Thyroid gland (tissue), 4 donors: ENCODE data around the gene RPRD1B. TPM values are rescaled to one million over a fixed set of nuclear protein-coding genes. Genes with fewer than 3 reads are reported as not detected.
A peak's percentile ranks its signal among the peaks of the same experiment; 100 is the strongest.

Experiments used
- DNase-seq, 2 donors: peaks; one replicate each; pipeline ENCODE4 v3.0.0-alpha.2; 2019
- H3K27ac ChIP-seq, 3 donors: fragments of 200-600 bp; sonication (generic); 1 replicate in 2 of 3; 2 replicates in 1 of 3; pipeline ENCODE4 v1.5.1; 2016 to 2019; ENCODE audit warnings: mild to moderate bottlenecking in 1 of 3, moderate library complexity in 1 of 3
- H3K27me3 ChIP-seq: fragments of 200-600 bp; sonication (generic); one replicate; pipeline ENCODE4 v1.5.1; 2019
- H3K36me3 ChIP-seq, 2 donors: fragments of 200-600 bp; sonication (generic); one replicate each; pipeline ENCODE4 v1.5.1; 2016 to 2019
- H3K4me1 ChIP-seq, 2 donors: fragments of 200-600 bp; sonication (generic); one replicate each; pipeline ENCODE4 v1.5.1; 2017 to 2019
- H3K4me3 ChIP-seq, 3 donors: fragments of 200-600 bp; sonication (generic); replicated peaks in 1 of 3; 1 replicate in 2 of 3; 2 replicates in 1 of 3; pipeline ENCODE4 v1.5.1; 2016; ENCODE audit warnings: mild to moderate bottlenecking in 1 of 3
- H3K9me3 ChIP-seq: fragments of 200-600 bp; sonication (generic); one replicate; pipeline ENCODE4 v1.5.1; 2017
- POLR2A ChIP-seq, 2 donors: fragments of 450-650 bp; IDR thresholded peaks; one replicate each; pipeline ENCODE4 v1.6.1; 2017; ENCODE audit warnings: antibody characterized with exemption in 2 of 2, mild to moderate bottlenecking in 2 of 2, moderate library complexity in 1 of 2
- WGBS, 2 donors: methylation state at CpG; one replicate each; pipeline ENCODE4 v1.1.5; 2017; 5-methylcytosine and 5-hydroxymethylcytosine counted together
- intact Hi-C: fragments of 100-400 bp; cut with DNase I; formaldehyde crosslinking; loops from one replicate; pipeline ENCODE4 v1.15.1; 2023
- total RNA-seq, 4 donors: library from RNA; depleted of rRNA; stranded (reverse); fragments of >200 nt; gene quantifications; one replicate each; pipeline ENCODE4 v1.2.3, GENCODE V29; 2016
- TF ChIP-seq, protein P1 (sequence below), 6 experiments: fragments of 200-600 bp in 3 of 6; fragments of 450-650 bp in 3 of 6; sonication (generic) in 3 of 6; IDR thresholded peaks; one replicate each; pipeline ENCODE4 v1.5.1; 2016 to 2019; ENCODE audit warnings: antibody characterized with exemption in 6 of 6, mild to moderate bottlenecking in 2 of 6, inconsistent platforms in 1 of 6, moderate library complexity in 1 of 6

The RPRD1B gene
- total RNA-seq, 4 donors from 2014 or later = 24.2 to 58.9 (median 27.0) TPM

DNA sequence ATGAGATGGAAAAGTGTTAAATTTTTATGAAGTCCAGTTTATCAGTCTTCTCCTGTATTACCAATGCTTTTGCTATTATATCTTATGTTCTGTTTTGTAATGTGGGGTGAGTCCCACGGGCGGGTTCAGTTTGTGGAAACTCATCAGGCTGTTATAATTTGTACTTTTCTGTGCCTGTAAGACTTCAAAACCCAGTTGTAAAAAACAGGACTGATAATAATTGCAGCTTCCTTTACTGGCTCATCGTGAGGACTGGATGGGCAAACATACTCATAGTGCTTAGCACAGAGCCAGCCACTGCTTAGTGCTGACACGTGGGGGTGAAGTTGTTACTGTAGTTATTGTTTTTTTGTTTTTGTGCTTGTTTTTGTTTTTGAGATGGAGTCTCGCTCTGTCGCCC lies 85.9 kb downstream of the RPRD1B start:
- no peaks in the 10 kb centered on the region for H3K9me3 ChIP-seq
- no peaks in the 10 kb centered on the region for H3K27me3 ChIP-seq
- peaks cover 0 to 6% of the 10 kb centered on the region in 2 donors for H3K4me1 ChIP-seq
- H3K36me3 ChIP-seq = no peaks in the 10 kb centered on the region
- H3K27ac ChIP-seq = no peak overlapping the region
- H3K4me3 ChIP-seq = no peak overlapping the region
- intact Hi-C loops = no loop called here
- DNase-seq = no peak
- TF ChIP-seq, protein P1, sequence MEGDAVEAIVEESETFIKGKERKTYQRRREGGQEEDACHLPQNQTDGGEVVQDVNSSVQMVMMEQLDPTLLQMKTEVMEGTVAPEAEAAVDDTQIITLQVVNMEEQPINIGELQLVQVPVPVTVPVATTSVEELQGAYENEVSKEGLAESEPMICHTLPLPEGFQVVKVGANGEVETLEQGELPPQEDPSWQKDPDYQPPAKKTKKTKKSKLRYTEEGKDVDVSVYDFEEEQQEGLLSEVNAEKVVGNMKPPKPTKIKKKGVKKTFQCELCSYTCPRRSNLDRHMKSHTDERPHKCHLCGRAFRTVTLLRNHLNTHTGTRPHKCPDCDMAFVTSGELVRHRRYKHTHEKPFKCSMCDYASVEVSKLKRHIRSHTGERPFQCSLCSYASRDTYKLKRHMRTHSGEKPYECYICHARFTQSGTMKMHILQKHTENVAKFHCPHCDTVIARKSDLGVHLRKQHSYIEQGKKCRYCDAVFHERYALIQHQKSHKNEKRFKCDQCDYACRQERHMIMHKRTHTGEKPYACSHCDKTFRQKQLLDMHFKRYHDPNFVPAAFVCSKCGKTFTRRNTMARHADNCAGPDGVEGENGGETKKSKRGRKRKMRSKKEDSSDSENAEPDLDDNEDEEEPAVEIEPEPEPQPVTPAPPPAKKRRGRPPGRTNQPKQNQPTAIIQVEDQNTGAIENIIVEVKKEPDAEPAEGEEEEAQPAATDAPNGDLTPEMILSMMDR (IDR thresholded peaks at IDR 0.05) = no peak
- no peak for TF ChIP-seq POLR2A (IDR thresholded peaks at IDR 0.05)
- 84 to 90% methylated on average over 6 of the region's 6 CpGs for WGBS, 2 donors

- DNase-seq = no peak
- Histone ChIP-seq H3K4me3 (no peak overlapping the region), H3K36me3 (no peaks in the 10 kb centered on the region), H3K4me1 (peaks cover 7 to 17% of the 10 kb centered on the region in 2 donors), H3K9me3 (no peaks in the 10 kb centered on the region), H3K27me3 (no peaks in the 10 kb centered on the region), H3K27ac (no peak overlapping the region)
- TF ChIP-seq, protein P1 (IDR thresholded peaks at IDR 0.05) = no peak
- no peak for TF ChIP-seq POLR2A (IDR thresholded peaks at IDR 0.05)
- intact Hi-C loops = no loop called here
- 96 to 100% methylated on average over 4 of the region's 4 CpGs for WGBS, 2 donors
These were observed 87.1 kb downstream of the RPRD1B start for GRCh38 chr20:38120625-38120988.

DNA sequence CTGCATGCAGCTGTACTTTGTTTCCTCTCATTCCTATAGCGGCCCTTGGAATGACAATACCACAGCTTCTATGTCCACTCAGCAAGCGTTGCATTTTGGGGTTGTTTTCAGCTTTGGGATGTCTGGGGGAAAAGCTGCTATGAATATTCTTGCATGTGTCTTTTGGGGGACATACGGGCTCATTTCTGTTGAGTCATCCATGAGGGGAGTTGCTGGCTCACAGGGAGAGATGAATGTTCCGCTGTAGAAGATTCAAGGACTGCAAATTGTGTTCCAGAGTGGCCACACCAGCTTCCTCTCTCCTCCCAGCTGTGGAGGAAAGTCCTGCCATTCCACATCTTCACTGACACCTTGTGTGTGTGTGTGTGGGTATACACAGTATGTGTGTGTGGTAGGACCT lies 88.2 kb downstream of the RPRD1B start:
- H3K27me3 ChIP-seq = no peaks in the 10 kb centered on the region
- TF ChIP-seq, protein P1 (IDR thresholded peaks at IDR 0.05) = no peak
- TF ChIP-seq POLR2A (IDR thresholded peaks at IDR 0.05) = no peak
- WGBS, 2 donors = 90 to 92% methylated on average over 4 of the region's 4 CpGs
- no peak overlapping the region for H3K27ac ChIP-seq
- peaks cover 11 to 29% of the 10 kb centered on the region in 2 donors for H3K4me1 ChIP-seq
- no peak for DNase-seq
- H3K9me3 ChIP-seq = no peaks in the 10 kb centered on the region
- no peak overlapping the region for H3K4me3 ChIP-seq
- intact Hi-C loops = no loop called here
- H3K36me3 ChIP-seq = no peaks in the 10 kb centered on the region

- DNase-seq = no peak
- Histone ChIP-seq H3K4me3 (no peak overlapping the region), H3K36me3 (no peaks in the 10 kb centered on the region), H3K27ac (peak overlapping the region in 1 of 3 donors; percentile 51), H3K9me3 (no peaks in the 10 kb centered on the region), H3K27me3 (no peaks in the 10 kb centered on the region), H3K4me1 (peaks cover 13 to 35% of the 10 kb centered on the region in 2 donors)
- TF ChIP-seq, protein P1 (IDR thresholded peaks at IDR 0.05) = no peak
- no peak for TF ChIP-seq POLR2A (IDR thresholded peaks at IDR 0.05)
- intact Hi-C loops = no loop called here
- WGBS, 2 donors = 53 to 56% methylated on average over 4 of the region's 4 CpGs
These were observed 89.6 kb downstream of the RPRD1B start for GRCh38 chr20:38123021-38123587.

DNA sequence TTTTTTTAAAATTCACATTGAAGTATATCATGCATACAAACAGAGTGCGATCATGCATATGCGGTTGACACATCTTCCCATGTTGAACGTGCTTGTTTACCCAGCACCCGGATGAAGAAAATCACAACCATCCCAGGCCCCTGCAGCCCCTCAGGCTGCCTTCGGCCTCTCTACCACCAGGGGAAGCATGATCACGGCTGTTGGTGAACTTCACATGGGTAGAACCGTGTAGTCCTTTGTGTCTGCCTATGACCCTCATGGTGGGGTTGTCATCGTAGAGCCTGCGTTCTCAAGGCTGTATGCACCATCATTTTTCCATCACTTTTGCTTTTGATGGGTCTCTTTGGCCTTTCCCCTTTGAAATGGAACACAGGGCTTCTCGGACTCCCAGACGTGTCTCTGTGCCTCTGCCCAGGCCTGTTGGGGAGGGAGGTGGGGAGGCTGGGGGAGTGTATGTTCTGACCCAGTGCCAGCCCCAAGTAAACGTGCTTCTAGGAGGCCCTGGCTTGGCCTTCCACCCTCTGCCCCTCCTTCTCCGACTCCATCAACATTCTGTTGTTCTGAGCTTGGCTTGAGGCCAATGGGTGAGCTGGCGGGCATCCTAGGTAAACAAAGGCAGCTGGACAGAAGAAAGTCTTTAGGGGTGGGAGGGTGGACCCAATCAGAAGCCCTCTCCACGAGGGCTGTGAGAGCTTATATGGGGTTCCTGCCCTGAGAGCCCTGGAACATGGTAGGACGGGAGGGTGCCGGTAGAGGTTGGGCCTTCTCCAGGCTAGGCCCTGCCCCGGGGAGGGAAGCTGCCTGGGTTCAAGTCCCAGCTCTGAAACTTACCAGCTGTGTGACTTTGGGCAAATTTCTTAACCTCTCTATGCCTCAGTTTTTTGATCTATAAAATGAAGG lies 91.9 kb downstream of the RPRD1B start:
- Histone ChIP-seq H3K27ac (peak overlapping the region in 2 of 3 donors; percentile 10 to 71), H3K9me3 (no peaks in the 10 kb centered on the region), H3K4me3 (no peak overlapping the region), H3K36me3 (no peaks in the 10 kb centered on the region), H3K27me3 (no peaks in the 10 kb centered on the region), H3K4me1 (peaks cover 13 to 35% of the 10 kb centered on the region in 2 donors)
- intact Hi-C loops = no loop called here
- TF ChIP-seq, protein P1 (IDR thresholded peaks at IDR 0.05) = peak in 1 of 6 experiments; percentile 16
- no peak for TF ChIP-seq POLR2A (IDR thresholded peaks at IDR 0.05)
- DNase-seq = peak; percentile 66 to 70
- 27 to 36% methylated on average over 17 to 18 of the region's 18 CpGs for WGBS, 2 donors
